ENCODE data around the gene INTS2.

INTS2 gene

GRCh38 chr17:61849674-61850073, 78.1 kb downstream of the INTS2 start:
- Mint-ChIP-seq H3K27me3 (no peaks in the 10 kb centered on the region), H3K4me1 (no peaks in the 10 kb centered on the region), H3K4me3 (no peak overlapping the region), H3K27ac (no peak overlapping the region), H3K36me3 (peaks cover 0 to 3% of the 10 kb centered on the region in 2 donors), H3K9me3 (no peaks in the 10 kb centered on the region)
- DNase-seq (no peak), ATAC-seq (replicated peaks) (no peak)

- Mint-ChIP-seq H3K4me3 (no peak overlapping the region), H3K27me3 (no peaks in the 10 kb centered on the region), H3K27ac (no peak overlapping the region), H3K9me3 (no peaks in the 10 kb centered on the region), H3K36me3 (peaks cover 0 to 3% of the 10 kb centered on the region in 2 donors), H3K4me1 (no peaks in the 10 kb centered on the region)
- DNase-seq (no peak), ATAC-seq (replicated peaks) (no peak)
These were observed 78.9 kb downstream of the INTS2 start for GRCh38 chr17:61848896-61849295.

- Mint-ChIP-seq H3K27ac (no peak overlapping the region), H3K9me3 (no peaks in the 10 kb centered on the region), H3K36me3 (peaks cover 0 to 3% of the 10 kb centered on the region in 2 donors), H3K4me3 (no peak overlapping the region), H3K4me1 (no peaks in the 10 kb centered on the region), H3K27me3 (no peaks in the 10 kb centered on the region)
- ATAC-seq (replicated peaks) (no peak), DNase-seq (no peak)
These were observed 79.5 kb downstream of the INTS2 start for GRCh38 chr17:61848247-61848646.

GRCh38 chr17:61847659-61848058, 80.1 kb downstream of the INTS2 start:
- no peaks in the 10 kb centered on the region for H3K4me1 Mint-ChIP-seq
- no peaks in the 10 kb centered on the region for H3K27me3 Mint-ChIP-seq
- H3K27ac Mint-ChIP-seq: no peak overlapping the region
- DNase-seq: no peak
- peaks cover 2 to 3% of the 10 kb centered on the region in 2 donors for H3K36me3 Mint-ChIP-seq
- no peak for ATAC-seq (replicated peaks)
- H3K9me3 Mint-ChIP-seq: no peaks in the 10 kb centered on the region
- H3K4me3 Mint-ChIP-seq: no peak overlapping the region

GRCh38 chr17:61846761-61847375, 80.9 kb downstream of the INTS2 start:
- no peak overlapping the region for H3K4me3 Mint-ChIP-seq
- H3K36me3 Mint-ChIP-seq: peaks cover 2 to 3% of the 10 kb centered on the region in 2 donors
- no peak for ATAC-seq (replicated peaks)
- no peaks in the 10 kb centered on the region for H3K4me1 Mint-ChIP-seq
- H3K27me3 Mint-ChIP-seq: no peaks in the 10 kb centered on the region
- H3K9me3 Mint-ChIP-seq: no peaks in the 10 kb centered on the region
- no peak for DNase-seq
- H3K27ac Mint-ChIP-seq: no peak overlapping the region

- no peak overlapping the region for H3K4me3 Mint-ChIP-seq
- ATAC-seq (replicated peaks): no peak
- peaks cover 2 to 3% of the 10 kb centered on the region in 2 donors for H3K36me3 Mint-ChIP-seq
- no peaks in the 10 kb centered on the region for H3K9me3 Mint-ChIP-seq
- H3K4me1 Mint-ChIP-seq: no peaks in the 10 kb centered on the region
- H3K27me3 Mint-ChIP-seq: no peaks in the 10 kb centered on the region
- no peak for DNase-seq
- H3K27ac Mint-ChIP-seq: no peak overlapping the region
These were observed 81.7 kb downstream of the INTS2 start for GRCh38 chr17:61846088-61846487.

- Mint-ChIP-seq H3K36me3 (peaks cover 3 to 5% of the 10 kb centered on the region in 2 donors), H3K9me3 (no peaks in the 10 kb centered on the region), H3K27me3 (no peaks in the 10 kb centered on the region), H3K4me1 (no peaks in the 10 kb centered on the region), H3K4me3 (no peak overlapping the region), H3K27ac (no peak overlapping the region)
- ATAC-seq (replicated peaks) (no peak), DNase-seq (no peak)
These were observed 84.3 kb downstream of the INTS2 start for GRCh38 chr17:61843435-61843834.

- Mint-ChIP-seq H3K36me3 (peaks cover 3 to 5% of the 10 kb centered on the region in 2 donors), H3K27ac (no peak overlapping the region), H3K27me3 (no peaks in the 10 kb centered on the region), H3K4me3 (no peak overlapping the region), H3K9me3 (no peaks in the 10 kb centered on the region), H3K4me1 (no peaks in the 10 kb centered on the region)
- ATAC-seq (replicated peaks) (no peak), DNase-seq (no peak)
These were observed 84.9 kb downstream of the INTS2 start for GRCh38 chr17:61842899-61843298.

- DNase-seq (no peak), ATAC-seq (replicated peaks) (no peak)
- Mint-ChIP-seq H3K4me1 (no peaks in the 10 kb centered on the region), H3K27ac (no peak overlapping the region), H3K4me3 (no peak overlapping the region), H3K36me3 (peaks cover 0 to 5% of the 10 kb centered on the region in 2 donors), H3K9me3 (no peaks in the 10 kb centered on the region), H3K27me3 (no peaks in the 10 kb centered on the region)
These were observed 88.4 kb downstream of the INTS2 start for GRCh38 chr17:61839300-61839786.

- H3K4me3 Mint-ChIP-seq: no peak overlapping the region
- H3K27me3 Mint-ChIP-seq: no peaks in the 10 kb centered on the region
- peaks cover 0 to 3% of the 10 kb centered on the region in 2 donors for H3K36me3 Mint-ChIP-seq
- H3K4me1 Mint-ChIP-seq: no peaks in the 10 kb centered on the region
- H3K9me3 Mint-ChIP-seq: no peaks in the 10 kb centered on the region
- H3K27ac Mint-ChIP-seq: no peak overlapping the region
- ATAC-seq (replicated peaks): peak; percentile 71 to 73
- no peak for DNase-seq
These were observed 90.4 kb downstream of the INTS2 start for GRCh38 chr17:61837175-61838051.

- Mint-ChIP-seq H3K9me3 (no peaks in the 10 kb centered on the region), H3K27me3 (no peaks in the 10 kb centered on the region), H3K4me1 (no peaks in the 10 kb centered on the region), H3K27ac (no peak overlapping the region), H3K36me3 (peaks cover 0 to 3% of the 10 kb centered on the region in 2 donors), H3K4me3 (no peak overlapping the region)
- ATAC-seq (replicated peaks): no peak
- DNase-seq: no peak
These were observed 91.3 kb downstream of the INTS2 start for GRCh38 chr17:61836266-61837174.

GRCh38 chr17:61835606-61836005, 92.2 kb downstream of the INTS2 start:
- DNase-seq: no peak
- Mint-ChIP-seq H3K27me3 (no peaks in the 10 kb centered on the region), H3K9me3 (no peaks in the 10 kb centered on the region), H3K4me3 (no peak overlapping the region), H3K4me1 (no peaks in the 10 kb centered on the region), H3K36me3 (no peaks in the 10 kb centered on the region), H3K27ac (no peak overlapping the region)
- ATAC-seq (replicated peaks): no peak

- Mint-ChIP-seq H3K9me3 (no peaks in the 10 kb centered on the region), H3K4me3 (no peak overlapping the region), H3K27me3 (no peaks in the 10 kb centered on the region), H3K4me1 (no peaks in the 10 kb centered on the region), H3K36me3 (no peaks in the 10 kb centered on the region), H3K27ac (no peak overlapping the region)
- DNase-seq (no peak), ATAC-seq (replicated peaks) (no peak)
These were observed 93.2 kb downstream of the INTS2 start for GRCh38 chr17:61834610-61835009.

GRCh38 chr17:61833536-61834193, 94.1 kb downstream of the INTS2 start:
- Mint-ChIP-seq H3K27me3 (no peaks in the 10 kb centered on the region), H3K27ac (no peak overlapping the region), H3K4me3 (no peak overlapping the region), H3K36me3 (no peaks in the 10 kb centered on the region), H3K4me1 (no peaks in the 10 kb centered on the region), H3K9me3 (no peaks in the 10 kb centered on the region)
- ATAC-seq (replicated peaks) (no peak), DNase-seq (no peak)

Measured in stimulated activated naive B cell treated with anti-CD40 and anti-IgM and Interleukin-4, amounts not matched to agents 10 μg/mL and 1 μg/mL and 100 μg/mL, for 72 hours (primary cell).